GM21515 (cell line): ENCODE measurements around the gene GNA12.
"Not testable (repeated sequence)": the region's sequence is repeated elsewhere in the genome, so short reads cannot be mapped to it uniquely, and the experiment has no call there.

Source experiments
- ATAC-seq: cut with Tn5 transposase; IDR thresholded peaks from one replicate; pipeline ENCODE4 v1.9.1; 2021; ENCODE audit not compliant: unreplicated experiment

Gene GNA12

GRCh38 chr7:2732388-2732787 lies 111.7 kb downstream of the GNA12 start:
- no peak for ATAC-seq

- no peak for ATAC-seq
These were observed 113.0 kb downstream of the GNA12 start for GRCh38 chr7:2730846-2731770.

GRCh38 chr7:2729893-2730716 lies 114.0 kb downstream of the GNA12 start:
- ATAC-seq, result no peak

- no peak for ATAC-seq
These were observed 114.8 kb downstream of the GNA12 start for GRCh38 chr7:2729031-2729892.

GRCh38 chr7:2728316-2729030 lies 115.6 kb downstream of the GNA12 start:
- no peak for ATAC-seq

GRCh38 chr7:2727206-2727605 lies 116.9 kb downstream of the GNA12 start:
- ATAC-seq, result not testable (repeated sequence)

- ATAC-seq, result no peak
These were observed 117.6 kb downstream of the GNA12 start for GRCh38 chr7:2726316-2727018.

GRCh38 chr7:2725178-2726105 lies 118.7 kb downstream of the GNA12 start:
- no peak for ATAC-seq

- no peak for ATAC-seq
These were observed 119.5 kb downstream of the GNA12 start for GRCh38 chr7:2724453-2725177.

GRCh38 chr7:2724036-2724435 lies 120.1 kb downstream of the GNA12 start:
- ATAC-seq, result not testable (repeated sequence)

- ATAC-seq, result no peak
These were observed 120.8 kb downstream of the GNA12 start for GRCh38 chr7:2723138-2723850.

GRCh38 chr7:2722591-2722990 lies 121.5 kb downstream of the GNA12 start:
- no peak for ATAC-seq

- ATAC-seq, result no peak
These were observed 122.3 kb downstream of the GNA12 start for GRCh38 chr7:2721842-2722241.

- no peak for ATAC-seq
These were observed 124.1 kb downstream of the GNA12 start for GRCh38 chr7:2720024-2720423.

- ATAC-seq, result no peak
These were observed 125.1 kb downstream of the GNA12 start for GRCh38 chr7:2719007-2719406.

- ATAC-seq, result no peak
These were observed 125.7 kb downstream of the GNA12 start for GRCh38 chr7:2718296-2718965.
